Activated naive CD8-positive, alpha-beta T cell treated with anti-CD3 and anti-CD28 coated beads for 36 hours (primary cell): Measurements from ENCODE around the gene PRDM16. TPM values are rescaled to one million over a fixed set of nuclear protein-coding genes. Genes with fewer than 3 reads are reported as not detected.

ENCODE experiments used
- DNase-seq: peaks from one replicate; pipeline ENCODE4 v3.0.0; 2021
- H3K27ac Mint-ChIP-seq: one replicate; pipeline ENCODE4 v1.8.0; 2022; ENCODE audit warnings: mild to moderate bottlenecking, moderate library complexity, mixed read lengths
- H3K27me3 Mint-ChIP-seq: one replicate; pipeline ENCODE4 v1.8.0; 2022; ENCODE audit warnings: mild to moderate bottlenecking, mixed read lengths
- H3K36me3 Mint-ChIP-seq: one replicate; pipeline ENCODE4 v1.8.0; 2021; ENCODE audit warnings: mild to moderate bottlenecking, mixed read lengths
- H3K4me1 Mint-ChIP-seq: one replicate; pipeline ENCODE4 v1.8.0; 2021; ENCODE audit warnings: mixed read lengths
- H3K4me3 Mint-ChIP-seq: one replicate; pipeline ENCODE4 v1.8.0; 2022; ENCODE audit warnings: mild to moderate bottlenecking, moderate library complexity, mixed read lengths
- H3K9me3 Mint-ChIP-seq: one replicate; pipeline ENCODE4 v1.8.0; 2022; ENCODE audit warnings: mixed read lengths
- total RNA-seq, 2 experiments: library from RNA; stranded (reverse); gene quantifications; one replicate each; pipeline ENCODE4 v1.2.3, GENCODE V29; 2021

Gene PRDM16
- total RNA-seq, 2 experiments from 2014 or later = 0.06 to 0.12 TPM

DNA sequence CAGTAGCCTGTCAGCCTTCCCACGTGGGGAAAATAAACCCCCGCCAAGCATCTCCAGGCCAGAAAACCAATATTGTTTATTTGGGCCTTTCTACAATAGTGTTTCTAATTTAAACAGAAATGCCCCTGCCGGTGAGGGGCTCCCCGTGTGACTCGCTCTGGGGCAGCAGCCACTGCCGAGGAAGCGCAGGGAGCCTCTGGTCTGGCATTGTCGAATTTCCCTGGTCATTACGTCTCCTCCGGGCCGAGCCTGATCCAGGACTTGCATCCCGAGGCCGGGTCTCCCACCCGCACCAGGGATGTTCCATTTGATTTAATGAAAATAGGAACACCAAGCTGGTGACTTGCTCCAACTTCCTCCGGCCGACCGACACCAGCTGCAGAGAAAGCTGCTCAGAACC, 20.5 kb downstream of the PRDM16 start:
- Mint-ChIP-seq H3K27me3 (peaks cover 4% of the 10 kb centered on the region), H3K4me3 (no peak overlapping the region)
- no peak for DNase-seq

GRCh38 chr1:3091334-3091733, 22.3 kb downstream of the PRDM16 start:
- no peak overlapping the region for H3K27ac Mint-ChIP-seq
- H3K4me3 Mint-ChIP-seq = no peak overlapping the region
- no peaks in the 10 kb centered on the region for H3K4me1 Mint-ChIP-seq
- peaks cover 9% of the 10 kb centered on the region for H3K27me3 Mint-ChIP-seq
- H3K36me3 Mint-ChIP-seq = no peaks in the 10 kb centered on the region
- no peaks in the 10 kb centered on the region for H3K9me3 Mint-ChIP-seq
- no peak for DNase-seq

More for the DNA sequence above, 20.5 kb downstream of the PRDM16 start:
- Mint-ChIP-seq H3K9me3 (no peaks in the 10 kb centered on the region), H3K4me1 (no peaks in the 10 kb centered on the region), H3K27ac (no peak overlapping the region), H3K36me3 (no peaks in the 10 kb centered on the region)

- no peaks in the 10 kb centered on the region for H3K4me1 Mint-ChIP-seq
- H3K9me3 Mint-ChIP-seq = no peaks in the 10 kb centered on the region
- H3K27ac Mint-ChIP-seq = no peak overlapping the region
Observed at GRCh38 chr1:3092530-3092929, 23.5 kb downstream of the PRDM16 start.

DNA sequence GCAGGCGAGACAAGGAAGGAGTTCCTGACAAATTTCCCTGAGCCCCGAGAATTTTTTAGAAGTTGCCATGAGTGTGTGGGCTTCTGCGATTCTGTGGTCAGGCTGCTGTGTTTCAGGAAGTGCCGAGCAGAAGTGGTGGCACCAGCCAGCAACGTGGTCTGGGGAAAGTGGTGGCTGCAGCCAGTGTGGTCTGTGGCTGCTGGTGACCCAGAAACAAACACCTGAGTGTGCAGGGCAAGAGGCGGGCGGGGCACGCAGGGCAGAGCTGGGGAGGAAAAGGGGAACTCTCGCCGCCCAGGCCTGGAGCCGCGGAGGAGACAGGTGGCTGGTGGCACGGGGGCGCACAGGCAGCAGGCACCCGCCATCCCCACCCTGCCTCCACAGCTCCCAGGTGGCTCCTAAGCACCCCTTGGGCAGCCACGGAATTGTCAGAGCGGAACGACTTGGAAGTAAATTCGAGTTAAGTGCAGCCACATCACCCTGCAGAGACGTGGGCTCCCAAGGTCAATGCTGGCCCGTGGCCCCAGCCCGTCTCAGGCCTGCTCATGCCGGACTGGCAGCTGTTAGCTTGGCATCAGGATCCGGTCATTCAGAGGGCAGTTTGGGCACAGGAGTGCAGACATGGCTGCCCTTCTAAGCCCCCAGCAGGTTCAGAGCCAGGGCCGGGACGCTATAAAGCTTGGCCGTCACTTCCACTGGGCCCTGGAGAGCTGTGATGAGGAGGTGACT, 25.1 kb downstream of the PRDM16 start:
- no peak overlapping the region for H3K4me3 Mint-ChIP-seq
- no peaks in the 10 kb centered on the region for H3K9me3 Mint-ChIP-seq
- DNase-seq = no peak
- no peaks in the 10 kb centered on the region for H3K4me1 Mint-ChIP-seq
- H3K27me3 Mint-ChIP-seq = peaks cover 9% of the 10 kb centered on the region
- no peaks in the 10 kb centered on the region for H3K36me3 Mint-ChIP-seq
- H3K27ac Mint-ChIP-seq = no peak overlapping the region

More at GRCh38 chr1:3092530-3092929, 23.5 kb downstream of the PRDM16 start:
- peaks cover 9% of the 10 kb centered on the region for H3K27me3 Mint-ChIP-seq
- DNase-seq = no peak
- H3K36me3 Mint-ChIP-seq = no peaks in the 10 kb centered on the region
- H3K4me3 Mint-ChIP-seq = no peak overlapping the region

GRCh38 chr1:3094863-3095780, 26.1 kb downstream of the PRDM16 start:
- Mint-ChIP-seq H3K4me1 (no peaks in the 10 kb centered on the region), H3K27ac (no peak overlapping the region), H3K4me3 (no peak overlapping the region), H3K27me3 (peaks cover 9% of the 10 kb centered on the region), H3K36me3 (no peaks in the 10 kb centered on the region), H3K9me3 (no peaks in the 10 kb centered on the region)
- no peak for DNase-seq

DNA sequence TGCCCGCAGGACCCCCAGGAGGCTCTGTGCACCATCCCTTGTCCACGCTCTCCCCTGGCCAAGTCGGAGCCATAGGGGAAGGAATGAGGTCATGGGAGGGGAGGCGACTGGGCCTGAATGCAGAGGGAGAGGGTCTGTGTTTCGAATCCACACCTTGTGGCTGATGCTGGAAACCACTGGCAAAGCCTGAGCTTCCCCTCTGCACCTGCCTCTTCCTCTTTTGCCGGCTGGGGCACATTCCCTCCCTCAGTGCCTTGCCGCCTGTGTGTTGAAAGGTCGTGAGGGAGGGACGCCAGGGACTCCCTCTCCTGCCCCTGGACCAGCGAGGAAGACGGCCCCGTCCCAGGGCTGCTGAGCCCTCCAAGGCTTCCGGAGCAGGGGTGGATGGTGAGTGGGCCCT, 27.3 kb downstream of the PRDM16 start:
- Mint-ChIP-seq H3K27me3 (peaks cover 9% of the 10 kb centered on the region), H3K4me3 (no peak overlapping the region), H3K27ac (no peak overlapping the region), H3K36me3 (no peaks in the 10 kb centered on the region), H3K9me3 (no peaks in the 10 kb centered on the region), H3K4me1 (no peaks in the 10 kb centered on the region)
- no peak for DNase-seq

- no peak overlapping the region for H3K4me3 Mint-ChIP-seq
- peaks cover 9% of the 10 kb centered on the region for H3K27me3 Mint-ChIP-seq
- no peaks in the 10 kb centered on the region for H3K36me3 Mint-ChIP-seq
- no peak overlapping the region for H3K27ac Mint-ChIP-seq
- H3K4me1 Mint-ChIP-seq = no peaks in the 10 kb centered on the region
- no peaks in the 10 kb centered on the region for H3K9me3 Mint-ChIP-seq
- no peak for DNase-seq
Observed at GRCh38 chr1:3097231-3097630, 28.2 kb downstream of the PRDM16 start.

- no peak overlapping the region for H3K4me3 Mint-ChIP-seq
- H3K9me3 Mint-ChIP-seq = no peaks in the 10 kb centered on the region
- H3K36me3 Mint-ChIP-seq = no peaks in the 10 kb centered on the region
- no peak for DNase-seq
- no peaks in the 10 kb centered on the region for H3K4me1 Mint-ChIP-seq
- no peak overlapping the region for H3K27ac Mint-ChIP-seq
- H3K27me3 Mint-ChIP-seq = peaks cover 9% of the 10 kb centered on the region
Observed at GRCh38 chr1:3097861-3098260, 28.9 kb downstream of the PRDM16 start.

DNA sequence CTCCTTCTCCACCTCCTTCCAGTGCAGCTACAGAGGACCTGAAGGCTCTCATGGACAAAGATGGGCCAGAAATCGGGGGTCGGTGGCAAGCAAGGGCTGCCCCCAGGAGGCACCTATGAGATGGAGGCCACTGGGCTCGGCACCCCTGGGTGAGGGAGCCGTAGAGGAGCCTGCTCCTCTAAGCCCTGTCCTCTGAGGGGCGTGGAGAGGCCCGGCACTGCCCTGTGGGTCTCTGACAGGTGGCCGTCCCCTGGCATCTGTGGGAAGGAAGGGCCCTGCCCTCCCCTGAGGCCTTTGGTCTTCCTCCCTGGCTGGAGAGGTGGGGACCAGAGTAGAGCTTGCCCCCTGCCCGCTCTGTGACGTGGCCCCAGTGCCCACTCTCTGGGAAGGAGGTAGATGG, 30.9 kb downstream of the PRDM16 start:
- Mint-ChIP-seq H3K9me3 (no peaks in the 10 kb centered on the region), H3K27me3 (peaks cover 5% of the 10 kb centered on the region), H3K27ac (no peak overlapping the region), H3K36me3 (no peaks in the 10 kb centered on the region), H3K4me3 (no peak overlapping the region), H3K4me1 (no peaks in the 10 kb centered on the region)
- DNase-seq = no peak

GRCh38 chr1:3101124-3101939, 32.3 kb downstream of the PRDM16 start:
- no peak for DNase-seq
- H3K9me3 Mint-ChIP-seq = no peaks in the 10 kb centered on the region
- H3K36me3 Mint-ChIP-seq = no peaks in the 10 kb centered on the region
- H3K4me1 Mint-ChIP-seq = no peaks in the 10 kb centered on the region
- H3K27ac Mint-ChIP-seq = no peak overlapping the region
- no peaks in the 10 kb centered on the region for H3K27me3 Mint-ChIP-seq
- H3K4me3 Mint-ChIP-seq = no peak overlapping the region

- Mint-ChIP-seq H3K27ac (no peak overlapping the region), H3K9me3 (no peaks in the 10 kb centered on the region), H3K27me3 (no peaks in the 10 kb centered on the region), H3K4me1 (no peaks in the 10 kb centered on the region), H3K36me3 (no peaks in the 10 kb centered on the region), H3K4me3 (no peak overlapping the region)
- DNase-seq = no peak
Observed at GRCh38 chr1:3102641-3103040, 33.6 kb downstream of the PRDM16 start.

DNA sequence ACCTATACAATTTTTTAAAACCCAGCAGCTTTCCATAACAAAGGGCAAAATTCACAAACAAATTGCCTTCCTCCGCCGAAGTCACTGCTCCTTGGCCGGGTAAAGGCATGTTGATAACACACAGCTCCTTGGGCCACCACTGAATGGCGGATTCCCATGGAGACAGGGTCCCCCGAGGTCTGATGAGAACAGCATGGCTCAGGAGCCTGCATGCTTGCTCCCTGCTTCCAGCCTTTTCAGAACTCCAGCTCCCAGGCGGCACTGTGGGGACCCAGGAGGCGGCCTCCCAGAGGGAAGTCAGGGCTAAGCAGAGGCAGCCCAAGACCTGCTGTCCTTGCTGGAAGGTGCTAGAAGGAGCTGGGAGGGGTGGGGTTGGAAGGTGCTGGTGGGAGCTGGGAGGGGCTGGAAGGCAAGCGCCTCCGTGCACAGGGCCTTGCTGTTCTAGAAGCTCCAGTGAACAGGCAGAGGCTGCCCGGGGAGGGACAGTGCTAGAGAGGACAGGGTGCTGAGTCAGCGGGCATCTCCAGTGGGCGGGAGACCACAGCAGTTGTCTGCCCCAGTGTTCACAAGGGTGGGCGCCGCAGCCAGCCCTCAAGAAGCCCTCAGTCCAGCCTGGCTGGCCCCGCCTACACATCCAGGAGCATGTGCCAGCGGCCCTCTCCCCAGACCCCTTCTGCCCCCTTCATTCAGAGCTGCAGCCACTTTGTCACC, 35.1 kb downstream of the PRDM16 start:
- no peak overlapping the region for H3K4me3 Mint-ChIP-seq
- no peaks in the 10 kb centered on the region for H3K4me1 Mint-ChIP-seq
- H3K27ac Mint-ChIP-seq = no peak overlapping the region
- no peak for DNase-seq
- no peaks in the 10 kb centered on the region for H3K36me3 Mint-ChIP-seq
- H3K9me3 Mint-ChIP-seq = no peaks in the 10 kb centered on the region
- no peaks in the 10 kb centered on the region for H3K27me3 Mint-ChIP-seq

GRCh38 chr1:3105167-3105863, 36.3 kb downstream of the PRDM16 start:
- no peak overlapping the region for H3K27ac Mint-ChIP-seq
- no peaks in the 10 kb centered on the region for H3K36me3 Mint-ChIP-seq
- no peaks in the 10 kb centered on the region for H3K9me3 Mint-ChIP-seq
- DNase-seq = no peak
- no peak overlapping the region for H3K4me3 Mint-ChIP-seq
- H3K27me3 Mint-ChIP-seq = no peaks in the 10 kb centered on the region
- no peaks in the 10 kb centered on the region for H3K4me1 Mint-ChIP-seq

DNA sequence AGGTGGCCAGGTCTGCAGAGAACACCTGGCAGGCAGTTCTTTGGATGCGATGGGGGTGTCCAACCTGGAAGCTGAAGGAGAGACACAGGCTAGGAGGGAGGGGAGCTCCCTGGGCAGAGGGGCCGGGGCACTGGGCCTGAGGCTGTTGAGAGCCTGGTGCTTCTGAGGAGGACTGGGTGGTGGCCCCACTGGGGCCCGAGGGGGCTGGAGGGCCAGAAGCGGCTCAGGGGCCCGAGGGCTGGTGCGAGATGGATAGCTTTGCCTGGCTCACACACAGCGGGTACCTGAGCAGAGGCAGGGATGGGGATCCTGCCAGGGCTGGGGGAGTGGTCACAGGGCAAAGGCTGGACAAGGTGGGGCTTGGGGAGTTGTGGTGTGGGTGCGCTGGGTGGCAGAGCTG, 37.2 kb downstream of the PRDM16 start:
- no peaks in the 10 kb centered on the region for H3K9me3 Mint-ChIP-seq
- H3K4me3 Mint-ChIP-seq = no peak overlapping the region
- H3K27ac Mint-ChIP-seq = no peak overlapping the region
- no peaks in the 10 kb centered on the region for H3K36me3 Mint-ChIP-seq
- no peaks in the 10 kb centered on the region for H3K27me3 Mint-ChIP-seq
- no peaks in the 10 kb centered on the region for H3K4me1 Mint-ChIP-seq
- no peak for DNase-seq
